HG03066 (cell line): ENCODE results near the gene AATF.
A peak's percentile ranks its signal among the peaks of the same experiment; 100 is the strongest.

Experiments
- ATAC-seq: cut with Tn5 transposase; IDR thresholded peaks from one replicate; pipeline ENCODE4 v1.9.1; 2021; ENCODE audit warnings: low read depth; ENCODE audit not compliant: unreplicated experiment

Gene AATF

GRCh38 chr17:36948717-36949460 is at the start of gene AATF:
AATF (plus strand) TSS chr17:36948954; CDS start chr17:36949126, 172 bp downstream.
- ATAC-seq = peak; percentile 94

DNA sequence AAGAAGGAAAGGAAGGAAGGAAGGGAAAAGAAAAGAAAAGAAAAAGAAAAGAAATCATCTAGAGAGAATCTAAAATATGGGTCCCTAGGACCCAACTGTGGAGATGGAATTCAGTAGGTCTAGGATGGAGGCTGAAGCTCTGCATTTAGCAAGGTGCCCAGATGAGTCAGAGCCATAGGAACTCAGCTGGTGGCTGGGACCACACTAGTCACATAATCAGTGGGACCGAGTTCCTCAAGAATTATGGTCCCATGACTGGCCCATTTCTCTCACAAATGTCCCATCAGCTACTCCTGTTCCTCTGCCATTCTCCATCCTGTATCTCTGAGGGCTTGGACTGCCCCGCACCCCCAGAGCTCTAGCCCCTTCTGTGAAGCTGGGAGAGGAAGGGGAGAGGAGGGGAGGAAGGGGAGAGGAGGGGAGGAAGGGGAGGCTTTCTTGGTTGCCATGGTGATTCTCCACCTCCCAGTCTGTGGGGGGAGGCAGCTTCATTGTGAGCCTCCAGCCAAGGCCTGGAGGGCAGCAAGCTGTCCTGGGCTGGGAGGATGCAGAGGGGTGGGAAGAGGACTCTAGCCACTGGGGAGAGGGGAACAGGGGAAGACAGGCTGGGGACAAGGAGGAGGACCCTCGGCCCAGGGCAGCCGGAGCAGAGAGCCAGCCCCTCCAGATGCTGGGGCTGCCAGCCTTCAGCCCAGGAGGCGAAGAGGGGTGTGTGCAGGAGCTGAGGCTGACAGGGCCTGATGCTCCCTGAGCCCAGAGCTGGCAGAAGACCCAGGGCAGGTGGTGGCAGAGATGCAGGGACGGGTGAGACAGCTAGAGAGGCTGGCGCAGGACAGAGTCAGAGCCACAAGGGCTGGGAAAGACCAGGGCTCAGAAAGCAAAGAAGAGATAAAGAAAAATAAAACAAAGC is 49.2 kb upstream of the AATF start:
- ATAC-seq = no peak

DNA sequence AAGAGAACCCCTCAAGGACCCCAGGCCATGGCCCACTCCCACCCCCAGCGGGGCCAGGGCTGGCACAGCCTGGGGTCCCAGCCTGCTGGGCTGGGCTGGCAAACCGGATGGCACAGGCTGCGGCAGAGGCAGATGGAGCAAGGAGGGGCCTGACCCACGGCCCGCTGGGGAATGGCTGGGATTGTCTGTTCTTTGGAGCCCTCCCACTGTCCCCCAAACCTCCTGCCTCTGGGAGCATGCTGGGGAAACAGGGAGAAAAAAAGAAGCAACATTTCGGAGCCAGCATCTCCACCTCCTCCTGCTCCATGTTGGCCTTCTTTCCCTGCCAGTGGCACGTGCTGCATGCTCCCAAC is 48.6 kb upstream of the AATF start:
- ATAC-seq = no peak

DNA sequence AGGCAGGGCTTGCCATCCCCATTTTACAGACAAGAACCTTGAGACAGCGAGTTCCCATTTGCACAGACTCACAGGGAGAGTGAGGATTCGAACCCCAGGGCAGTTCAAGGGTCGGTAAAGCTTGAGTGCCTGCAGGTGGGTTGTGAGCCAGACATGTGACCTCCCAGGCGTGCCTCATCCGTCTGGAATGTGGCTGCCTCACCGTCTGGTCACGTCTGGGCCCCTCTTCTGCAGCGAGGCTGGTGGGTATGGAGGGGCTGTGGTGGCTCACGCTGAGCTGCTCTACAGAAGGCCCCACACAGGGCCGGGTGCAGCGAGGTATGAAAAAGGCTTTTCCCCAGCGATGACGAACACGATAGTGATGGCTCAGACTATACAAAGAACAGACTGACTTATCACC is 47.2 kb upstream of the AATF start:
- no peak for ATAC-seq

GRCh38 chr17:36907407-36907806 is 41.3 kb upstream of the AATF start:
- no peak for ATAC-seq

- ATAC-seq = no peak
These were observed 38.2 kb upstream of the AATF start for GRCh38 chr17:36910513-36910912.

GRCh38 chr17:36911001-36911400 is 37.8 kb upstream of the AATF start:
- no peak for ATAC-seq

DNA sequence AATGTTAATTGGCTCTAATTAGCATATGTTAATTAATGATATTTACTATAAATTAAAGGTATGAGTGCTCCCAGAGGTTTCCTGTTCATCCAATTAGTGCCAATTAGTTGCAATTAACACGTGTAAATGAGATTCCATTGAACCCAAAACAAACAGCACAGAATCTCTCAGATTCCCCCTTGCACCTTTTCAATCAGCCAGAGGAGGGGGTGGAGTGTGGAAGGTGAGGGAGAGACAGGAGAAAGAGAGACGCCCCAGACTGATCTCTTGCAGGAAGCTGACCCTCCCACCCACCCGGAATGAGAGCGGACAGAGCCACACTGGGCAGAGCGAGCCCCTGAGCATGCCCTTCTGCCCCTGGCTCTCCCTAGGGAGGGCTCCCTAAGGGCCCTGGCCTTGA is 35.6 kb upstream of the AATF start:
- no peak for ATAC-seq

- ATAC-seq = no peak
These were observed 30.5 kb upstream of the AATF start for GRCh38 chr17:36918211-36918691.

- ATAC-seq = no peak
These were observed 29.3 kb upstream of the AATF start for GRCh38 chr17:36919407-36919968.

- no peak for ATAC-seq
These were observed 28.4 kb upstream of the AATF start for GRCh38 chr17:36920032-36921005.

- ATAC-seq = no peak
These were observed 27.5 kb upstream of the AATF start for GRCh38 chr17:36921095-36921851.

GRCh38 chr17:36922175-36922574 is 26.6 kb upstream of the AATF start:
- ATAC-seq = no peak

DNA sequence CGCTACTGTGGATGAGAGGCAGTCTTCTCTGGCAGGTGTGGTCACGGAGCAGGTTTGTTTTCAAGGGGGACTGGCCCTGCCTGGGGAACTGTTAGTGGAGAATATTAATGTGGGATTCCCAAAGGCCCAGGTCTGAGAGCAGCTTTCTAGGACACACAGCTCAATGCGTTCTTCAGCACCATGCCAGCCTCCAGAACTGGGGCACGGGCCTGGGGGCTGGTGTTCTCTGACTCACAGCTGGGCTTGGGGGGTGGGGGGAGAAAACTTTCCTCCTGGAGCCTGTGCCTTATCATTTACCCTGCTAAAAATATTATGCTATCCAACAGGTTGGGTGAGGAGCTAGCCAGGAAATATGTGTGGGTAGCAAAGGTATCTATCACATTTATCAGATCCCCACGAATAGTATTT is 24.9 kb upstream of the AATF start:
- no peak for ATAC-seq

- ATAC-seq = no peak
These were observed 22.5 kb upstream of the AATF start for GRCh38 chr17:36926226-36926625.

DNA sequence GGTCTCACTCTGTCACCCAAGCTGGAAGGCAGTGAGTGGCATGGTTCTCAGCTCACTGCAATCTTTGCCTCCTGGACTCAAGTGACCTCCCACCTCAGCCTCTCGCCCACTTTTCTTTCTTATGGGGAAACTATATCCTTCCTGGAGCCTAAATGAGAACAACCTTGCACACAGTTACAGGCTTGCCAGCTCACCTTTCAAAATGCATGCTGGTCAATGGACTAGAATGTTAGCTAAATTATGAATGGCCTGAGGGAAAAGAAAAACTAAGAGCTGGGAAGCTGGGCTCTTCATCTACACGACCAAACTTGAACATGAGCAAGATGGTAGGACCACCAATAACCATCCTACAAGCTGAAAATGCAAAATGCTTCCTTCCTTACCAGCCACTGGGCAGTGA is 22.1 kb upstream of the AATF start:
- no peak for ATAC-seq

- no peak for ATAC-seq
These were observed 20.0 kb upstream of the AATF start for GRCh38 chr17:36928471-36929345.

GRCh38 chr17:36929851-36930582 is 18.7 kb upstream of the AATF start:
- ATAC-seq = no peak
